Mammary epithelial cell (primary cell): Measurements from ENCODE around the gene MTM1.

Source experiments
- EZH2 ChIP-seq: IDR thresholded peaks from 2 replicates; pipeline ENCODE4 v1.6.1; 2012; ENCODE audit warnings: low read length, inconsistent platforms, borderline replicate concordance
- TF ChIP-seq, protein P1 (sequence below), 2 donors: IDR thresholded peaks in 1 of 2; conservative IDR thresholded peaks in 1 of 2; 2 replicates each; pipeline ENCODE4 v1.5.1; 2011 to 2012; ENCODE audit warnings: inconsistent platforms in 2 of 2, low read length in 2 of 2, mild to moderate bottlenecking in 2 of 2, control low read depth in 1 of 2, low read depth in 1 of 2; ENCODE audit not compliant: insufficient read depth in 1 of 2; ENCODE audit errors: extremely low read depth in 1 of 2

DNA sequence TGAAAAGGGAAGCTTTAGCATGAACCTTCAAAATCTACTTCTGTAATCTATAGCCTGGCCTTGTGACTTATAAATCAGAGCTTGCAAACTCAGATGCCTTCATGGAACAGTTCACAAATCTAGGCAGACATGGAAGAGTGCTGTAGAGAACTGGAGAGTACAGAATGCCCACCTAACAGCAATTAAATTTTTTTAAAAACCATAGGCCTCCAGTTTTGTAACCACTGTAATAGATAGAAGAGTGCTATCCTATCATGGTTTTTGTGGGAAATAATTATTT lies 135.2 kb downstream of the MTM1 start:
- TF ChIP-seq, protein P1, sequence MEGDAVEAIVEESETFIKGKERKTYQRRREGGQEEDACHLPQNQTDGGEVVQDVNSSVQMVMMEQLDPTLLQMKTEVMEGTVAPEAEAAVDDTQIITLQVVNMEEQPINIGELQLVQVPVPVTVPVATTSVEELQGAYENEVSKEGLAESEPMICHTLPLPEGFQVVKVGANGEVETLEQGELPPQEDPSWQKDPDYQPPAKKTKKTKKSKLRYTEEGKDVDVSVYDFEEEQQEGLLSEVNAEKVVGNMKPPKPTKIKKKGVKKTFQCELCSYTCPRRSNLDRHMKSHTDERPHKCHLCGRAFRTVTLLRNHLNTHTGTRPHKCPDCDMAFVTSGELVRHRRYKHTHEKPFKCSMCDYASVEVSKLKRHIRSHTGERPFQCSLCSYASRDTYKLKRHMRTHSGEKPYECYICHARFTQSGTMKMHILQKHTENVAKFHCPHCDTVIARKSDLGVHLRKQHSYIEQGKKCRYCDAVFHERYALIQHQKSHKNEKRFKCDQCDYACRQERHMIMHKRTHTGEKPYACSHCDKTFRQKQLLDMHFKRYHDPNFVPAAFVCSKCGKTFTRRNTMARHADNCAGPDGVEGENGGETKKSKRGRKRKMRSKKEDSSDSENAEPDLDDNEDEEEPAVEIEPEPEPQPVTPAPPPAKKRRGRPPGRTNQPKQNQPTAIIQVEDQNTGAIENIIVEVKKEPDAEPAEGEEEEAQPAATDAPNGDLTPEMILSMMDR (conservative IDR thresholded peaks at IDR 0.05 in 1 of 2, IDR thresholded peaks at IDR 0.05 in 1 of 2; ENCODE audit: extremely low read depth in 1 of 2, insufficient read depth in 1 of 2, low read depth in 1 of 2, low read length in 2 of 2), result no peak
- TF ChIP-seq EZH2, result no peak
